ENCODE measurements around the gene OR51B4. TPM values are rescaled to one million over a fixed set of nuclear protein-coding genes. Genes with fewer than 3 reads are reported as not detected.

The OR51B4 gene
- total and polyA plus RNA-seq, 2 donors (not counting 3 experiments of a cell fraction or from before 2014, with no cell fraction given) = 0.08 TPM; not detected in 1

GRCh38 chr11:5304046-5304445 lies 2.3 kb upstream of the OR51B4 start:
- Histone ChIP-seq H2AFZ (ENCODE audit: low read depth, low read length) (no peak overlapping the region), H3K27ac (ENCODE audit: insufficient read depth, low read depth, low read length) (no peak overlapping the region), H3K27me3 (ENCODE audit: control insufficient read depth in 2 of 2, insufficient read depth in 2 of 2, low read length in 2 of 2) (no peaks in the 10 kb centered on the region), H3K4me1 (ENCODE audit: control insufficient read depth, extremely low read depth, insufficient read depth, low read length) (no peaks in the 10 kb centered on the region), H3K4me3 (replicated peaks in 1 of 3; ENCODE audit: insufficient read depth in 1 of 3, low read depth in 1 of 3, low read length in 3 of 3) (no peak overlapping the region), H3K9me3 (replicated peaks; ENCODE audit: control insufficient read depth, insufficient read depth, low read length) (no peaks in the 10 kb centered on the region), H3K36me3 (ENCODE audit: control insufficient read depth in 2 of 2, extremely low read depth in 1 of 2, insufficient read depth in 2 of 2, low read length in 2 of 2) (no peaks in the 10 kb centered on the region), H3K79me2 (ENCODE audit: control insufficient read depth, insufficient read depth, low read length) (no peaks in the 10 kb centered on the region), H3K9me1 (replicated peaks; ENCODE audit: control insufficient read depth, extremely low read depth, insufficient read depth, low read length) (no peaks in the 10 kb centered on the region), H3K9ac (replicated peaks; ENCODE audit: extremely low read depth, insufficient read depth, low read length) (no peak overlapping the region), H4K20me1 (replicated peaks; ENCODE audit: control insufficient read depth, extremely low read depth, insufficient read depth, low read length) (no peaks in the 10 kb centered on the region), H3K4me2 (ENCODE audit: insufficient read depth, low read length) (no peak overlapping the region)
- DNase-seq (ENCODE audit: low read depth, low spot score) (no peak), FAIRE-seq (no peak)
- CTCF ChIA-PET = no interaction called here
- no TSS peak for BruUV-seq (replicated peaks)
- intact Hi-C loops (cut with micrococcal nuclease) = no loop called here
- dilution Hi-C loops (cut with MboI; ENCODE audit: extremely low pct_ligation_motif_present, low sequenced_read_pairs) = no loop called here
- TF ChIP-seq EZH2 (IDR thresholded peaks at IDR 0.05; ENCODE audit: borderline replicate concordance, low read depth, low read length, severe bottlenecking) (no peak), GATA2 (IDR thresholded peaks at IDR 0.05; ENCODE audit: insufficient read depth, insufficient read length, low read depth, low read length) (no peak), POLR2A (IDR thresholded peaks at IDR 0.05; ENCODE audit: low read depth, low read length) (no peak), POLR2AphosphoS5 (IDR thresholded peaks at IDR 0.05; ENCODE audit: insufficient read depth, low read depth, low read length) (no peak), MAX (IDR thresholded peaks at IDR 0.05; ENCODE audit: insufficient read depth, insufficient read length) (no peak), CTCF (IDR thresholded peaks at IDR 0.05; ENCODE audit: extremely low read depth in 1 of 2, insufficient read depth in 1 of 2, low read depth in 1 of 2, low read length in 2 of 2) (no peak), FOS (IDR thresholded peaks at IDR 0.05; ENCODE audit: borderline replicate concordance, insufficient read depth, low read length) (no peak), MYC (IDR thresholded peaks at IDR 0.05; ENCODE audit: low read depth, low read length) (no peak), JUN (IDR thresholded peaks at IDR 0.05; ENCODE audit: borderline replicate concordance, insufficient read depth, insufficient read length, low read depth) (no peak)
- POLR2A ChIA-PET = no interaction called here
